ENCODE data around the gene GSTP1.
"Not testable (repeated sequence)": the region's sequence is repeated elsewhere in the genome, so short reads cannot be mapped to it uniquely, and the experiment has no call there.

GSTP1 gene

GRCh38 chr11:67583247-67584204, at the start of gene GSTP1:
TSS of gene GSTP1 (plus strand) at chr11:67583812. CDS start at chr11:67583844, 32 bp downstream.
- in situ Hi-C loops (cut with MboI; ENCODE audit: low sequenced_read_pairs): no loop called here

- in situ Hi-C loops (cut with MboI; ENCODE audit: low sequenced_read_pairs): no loop called here
These were observed 49.4 kb upstream of the GSTP1 start for GRCh38 chr11:67534070-67534679.

DNA sequence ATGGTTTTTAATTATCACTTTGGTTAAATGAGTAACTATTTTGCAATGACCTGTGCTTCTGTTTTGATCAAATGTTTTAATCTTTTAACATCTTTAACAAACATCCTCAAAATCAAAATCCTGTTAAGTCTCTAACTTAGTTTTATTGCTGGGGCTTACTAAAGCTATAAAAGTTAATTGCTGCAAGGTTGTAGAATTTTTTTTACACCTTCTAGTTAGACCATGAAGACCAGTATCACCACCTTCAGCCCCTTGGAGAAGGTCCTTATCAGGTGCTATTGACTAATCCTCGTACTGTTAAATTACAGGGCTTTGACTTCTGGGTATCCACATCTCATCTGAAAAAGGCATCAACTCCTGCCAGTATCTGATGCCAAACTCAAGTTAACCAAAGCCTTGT, 48.1 kb upstream of the GSTP1 start:
- in situ Hi-C loops (cut with MboI; ENCODE audit: low sequenced_read_pairs): no loop called here

DNA sequence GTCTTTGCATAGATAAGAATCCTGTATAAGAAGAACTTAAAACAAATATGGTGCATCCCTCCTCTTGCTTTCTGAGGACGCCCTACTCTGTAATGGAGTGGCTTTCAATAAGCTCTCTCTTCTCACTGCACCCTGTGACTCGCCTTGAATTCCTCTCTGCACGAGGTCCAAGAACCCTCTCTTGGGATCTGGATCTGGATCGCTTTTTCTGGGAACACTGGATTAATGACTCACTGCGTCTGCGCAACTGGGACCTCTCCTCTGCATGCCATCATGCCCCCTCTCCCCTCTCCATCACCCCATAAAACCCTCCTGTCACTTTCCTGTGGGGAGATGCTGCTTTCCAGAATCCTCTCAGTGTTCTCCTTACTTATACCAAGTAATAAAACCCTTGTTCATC, 45.3 kb upstream of the GSTP1 start:
- in situ Hi-C loops (cut with MboI; ENCODE audit: low sequenced_read_pairs): no loop called here

GRCh38 chr11:67538823-67539505, 44.6 kb upstream of the GSTP1 start:
- in situ Hi-C loops (cut with MboI; ENCODE audit: low sequenced_read_pairs): no loop called here

DNA sequence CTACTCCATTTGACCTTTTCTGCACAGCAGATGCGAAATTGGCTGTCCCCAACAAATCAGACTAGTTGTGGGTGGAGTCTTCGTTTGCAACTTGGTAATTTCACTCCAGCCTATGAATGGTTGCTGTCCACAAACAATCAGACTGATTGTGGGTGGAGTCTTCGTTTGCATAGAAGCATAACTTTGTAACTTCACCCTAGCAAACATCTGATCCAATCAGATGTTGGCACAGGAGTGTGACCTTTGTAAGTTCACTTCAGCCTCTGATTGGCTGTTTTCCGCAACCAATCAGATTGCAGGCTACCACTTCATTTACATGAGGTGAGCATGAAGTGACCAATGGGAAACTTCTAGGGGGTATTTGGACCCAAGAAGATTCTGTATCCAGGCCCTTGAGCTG, 44.1 kb upstream of the GSTP1 start:
- in situ Hi-C loops (cut with MboI; ENCODE audit: low sequenced_read_pairs): no loop called here

DNA sequence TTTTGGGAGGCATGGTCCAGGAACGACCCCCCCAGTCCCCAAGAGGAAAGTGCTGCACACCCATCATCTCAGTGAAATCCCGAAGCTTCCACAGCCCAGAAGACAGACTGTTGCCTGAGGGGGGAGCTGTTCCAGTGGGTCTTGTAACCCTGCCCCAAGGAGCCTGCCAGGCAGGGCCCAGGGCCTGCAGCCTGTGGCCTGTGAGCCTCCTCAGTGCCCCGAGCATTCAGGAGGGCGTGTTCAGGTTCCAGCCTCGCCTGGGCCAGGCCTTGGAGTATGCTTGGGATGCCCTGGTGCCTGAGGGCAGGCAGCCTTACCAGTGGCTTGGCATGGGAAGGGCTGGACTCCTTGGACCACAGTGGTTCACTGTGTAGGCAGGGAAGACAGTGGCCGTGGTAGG, 42.4 kb upstream of the GSTP1 start:
- in situ Hi-C loops (cut with MboI; ENCODE audit: low sequenced_read_pairs): no loop called here

DNA sequence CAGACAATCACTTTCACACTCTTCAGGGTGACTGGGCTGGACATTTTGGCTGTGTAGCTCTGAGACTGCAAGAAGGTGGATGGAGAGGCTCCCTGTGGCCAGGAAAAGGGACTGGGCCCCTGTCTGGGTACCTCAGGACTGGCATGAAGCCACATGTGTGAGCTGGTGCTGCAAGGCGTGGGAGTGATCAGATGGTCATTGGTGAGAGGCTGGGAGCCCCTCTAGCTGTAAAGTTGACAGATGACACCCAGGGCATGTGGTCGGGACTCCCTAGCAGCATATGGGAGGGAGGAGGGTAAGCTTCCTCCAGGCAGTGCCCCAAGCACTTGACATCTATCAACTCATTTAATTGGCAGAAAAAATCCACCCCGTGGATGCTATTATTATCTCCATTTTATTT, 41.4 kb upstream of the GSTP1 start:
- in situ Hi-C loops (cut with MboI; ENCODE audit: low sequenced_read_pairs): no loop called here

DNA sequence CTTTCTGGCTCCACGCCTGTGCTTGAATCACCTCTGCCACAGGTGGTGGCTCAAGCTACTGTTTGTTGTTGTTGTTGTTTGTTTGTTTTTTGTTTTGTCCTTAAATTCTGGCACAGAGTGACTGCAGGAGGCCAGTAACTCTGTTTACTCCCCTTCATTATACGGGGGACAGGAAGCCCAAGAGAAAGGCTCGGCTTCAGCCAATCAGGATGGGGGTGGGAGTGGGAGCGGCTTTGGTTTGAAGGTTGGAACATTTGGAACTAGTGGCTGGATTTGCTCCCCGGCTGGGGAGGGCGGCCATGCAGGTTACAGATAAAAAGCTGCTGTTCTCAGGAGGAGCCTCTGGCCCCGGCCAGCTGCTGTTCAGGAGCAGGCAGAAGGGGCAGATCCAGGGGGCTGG, 40.6 kb upstream of the GSTP1 start:
- in situ Hi-C loops (cut with MboI; ENCODE audit: low sequenced_read_pairs): no loop called here

DNA sequence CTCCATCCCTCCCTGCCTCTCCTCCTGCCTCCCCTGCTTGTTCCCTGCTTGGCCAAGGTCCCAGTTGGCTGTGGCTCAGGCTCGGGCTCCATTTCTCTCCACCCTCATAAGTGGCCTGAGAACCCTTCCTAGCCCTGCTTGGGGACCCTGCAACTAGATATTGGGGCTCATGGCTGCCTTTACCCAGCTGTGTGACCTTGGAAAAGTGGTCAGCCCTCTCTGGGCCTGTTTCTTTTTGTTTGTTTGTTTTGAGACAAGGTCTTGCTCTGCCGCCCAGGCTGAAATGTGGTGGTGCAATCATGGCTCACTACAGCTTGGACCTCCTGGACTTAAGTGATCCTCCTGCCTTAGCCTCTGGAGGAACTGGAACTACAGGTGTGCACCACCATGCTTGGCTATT, 40.0 kb upstream of the GSTP1 start:
- in situ Hi-C loops (cut with MboI; ENCODE audit: low sequenced_read_pairs): no loop called here

DNA sequence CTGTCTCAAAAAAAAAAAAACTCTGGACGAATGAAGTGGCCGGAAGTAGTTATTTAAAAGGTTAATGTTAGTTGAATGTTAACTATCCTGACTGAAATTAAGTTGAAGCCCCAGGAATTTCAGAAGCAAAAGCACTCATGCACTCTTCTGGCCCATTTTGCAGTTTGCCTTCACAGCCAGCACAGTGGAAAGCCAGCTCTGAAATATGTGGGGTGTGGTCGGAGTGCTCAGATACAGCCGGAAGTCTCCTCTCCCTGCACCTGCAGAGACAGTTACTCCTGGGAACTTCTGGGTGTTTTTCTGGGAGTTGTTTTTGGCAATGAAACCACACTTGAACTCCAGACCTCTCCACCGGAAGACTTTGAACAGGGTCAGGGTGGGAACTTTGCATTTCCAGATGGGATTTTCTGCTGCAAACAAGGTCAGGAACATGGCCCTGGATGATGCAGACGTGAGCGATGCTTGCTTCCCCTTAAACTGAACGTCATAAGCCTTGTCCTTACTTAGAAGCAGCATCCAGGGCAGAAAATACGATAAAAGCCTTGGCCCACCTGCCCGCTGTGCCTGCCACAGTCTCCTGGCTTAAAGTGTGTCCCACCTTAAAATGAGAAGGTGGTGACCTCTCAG, 38.9 kb upstream of the GSTP1 start:
- in situ Hi-C loops (cut with MboI; ENCODE audit: low sequenced_read_pairs): no loop called here

GRCh38 chr11:67545280-67545679, 38.3 kb upstream of the GSTP1 start:
- in situ Hi-C loops (cut with MboI; ENCODE audit: low sequenced_read_pairs): no loop called here

- in situ Hi-C loops (cut with MboI; ENCODE audit: low sequenced_read_pairs): not testable (repeated sequence)
These were observed 35.5 kb upstream of the GSTP1 start for GRCh38 chr11:67548112-67548511.

GRCh38 chr11:67548555-67549110, 35.0 kb upstream of the GSTP1 start:
- in situ Hi-C loops (cut with MboI; ENCODE audit: low sequenced_read_pairs): no loop called here

GRCh38 chr11:67551127-67551526, 32.5 kb upstream of the GSTP1 start:
- in situ Hi-C loops (cut with MboI; ENCODE audit: low sequenced_read_pairs): no loop called here

DNA sequence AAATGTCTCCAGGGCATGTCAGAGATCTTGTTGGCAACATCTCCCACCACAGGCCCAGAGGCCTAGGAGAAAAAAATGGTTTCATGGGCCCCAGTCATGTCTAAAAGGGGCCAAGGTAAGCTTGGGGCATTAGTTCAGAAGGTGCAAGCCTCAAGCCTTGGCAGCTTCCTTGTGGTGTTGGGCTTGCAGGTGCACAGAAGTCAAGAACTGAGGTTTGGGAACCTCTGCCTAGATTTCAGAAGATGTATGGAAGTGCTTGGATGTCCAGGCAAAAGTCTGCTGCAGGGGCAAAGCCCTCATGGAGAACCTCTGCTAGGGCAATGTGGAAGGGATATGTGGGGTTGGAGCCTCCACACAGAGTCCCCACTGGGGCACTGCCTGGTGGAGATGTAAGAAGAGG, 31.9 kb upstream of the GSTP1 start:
- in situ Hi-C loops (cut with MboI; ENCODE audit: low sequenced_read_pairs): not testable (repeated sequence)

DNA sequence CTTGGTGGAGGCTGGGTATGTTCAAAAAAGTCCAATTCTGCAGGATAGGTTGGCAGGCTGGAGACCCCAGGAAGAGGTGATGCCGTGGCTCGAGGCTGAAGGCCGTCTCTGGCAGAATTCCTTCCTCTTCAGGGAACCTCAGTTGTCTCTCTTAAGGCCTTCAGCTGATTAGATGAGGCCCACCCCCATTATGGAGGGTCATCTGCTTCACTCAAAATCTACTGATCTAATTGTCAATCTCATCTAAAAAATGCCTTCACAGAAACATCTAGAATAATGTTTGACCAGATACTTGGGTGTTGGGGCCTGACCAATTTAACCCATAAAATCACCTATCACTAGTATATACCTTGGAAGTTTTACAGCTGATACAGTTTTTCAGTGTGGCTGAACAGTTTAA, 27.4 kb upstream of the GSTP1 start:
- in situ Hi-C loops (cut with MboI; ENCODE audit: low sequenced_read_pairs): no loop called here

DNA sequence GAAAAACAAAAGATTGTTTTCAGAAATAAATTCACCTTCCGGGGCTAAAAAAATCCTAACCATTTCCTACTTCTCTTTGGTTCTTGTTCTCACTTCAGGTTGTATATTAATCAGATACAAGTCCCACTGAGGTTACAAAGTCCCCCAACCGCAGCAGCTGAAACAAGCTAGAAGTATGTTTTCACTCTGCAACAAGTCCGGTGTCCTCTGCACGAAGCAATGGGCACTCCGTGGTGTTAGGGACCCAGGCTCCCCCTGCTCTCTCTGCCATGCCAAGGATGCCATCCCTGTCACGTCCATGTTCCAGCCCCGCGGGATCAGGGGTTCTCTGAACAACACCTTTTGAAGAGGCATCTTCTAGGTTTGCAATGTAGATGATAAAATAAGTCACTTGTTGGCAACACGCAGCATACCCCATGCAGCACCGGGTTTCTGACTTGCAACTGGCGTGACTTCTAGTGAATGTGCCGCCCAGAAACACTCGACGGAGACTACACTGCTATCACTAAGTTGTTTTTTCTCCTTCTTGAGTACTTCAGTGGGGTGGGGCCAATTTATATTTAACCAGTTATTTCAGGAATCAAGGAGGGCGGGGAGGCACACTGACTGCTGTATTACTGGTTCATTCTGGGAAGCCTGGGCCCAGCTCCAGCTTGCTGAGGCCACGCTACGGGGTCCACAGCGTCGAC, 25.4 kb upstream of the GSTP1 start:
- in situ Hi-C loops (cut with MboI; ENCODE audit: low sequenced_read_pairs): no loop called here

GRCh38 chr11:67561971-67562619, 21.5 kb upstream of the GSTP1 start:
- in situ Hi-C loops (cut with MboI; ENCODE audit: low sequenced_read_pairs): no loop called here

Measured in HL-60/S4 treated with retinoic acid at 250 ng/mL for 4 days and 3 days (cell line).